ENCODE data around the gene HES7.
"Not testable (repeated sequence)": the region's sequence is repeated elsewhere in the genome, so short reads cannot be mapped to it uniquely, and the experiment has no call there.

HES7 gene

DNA sequence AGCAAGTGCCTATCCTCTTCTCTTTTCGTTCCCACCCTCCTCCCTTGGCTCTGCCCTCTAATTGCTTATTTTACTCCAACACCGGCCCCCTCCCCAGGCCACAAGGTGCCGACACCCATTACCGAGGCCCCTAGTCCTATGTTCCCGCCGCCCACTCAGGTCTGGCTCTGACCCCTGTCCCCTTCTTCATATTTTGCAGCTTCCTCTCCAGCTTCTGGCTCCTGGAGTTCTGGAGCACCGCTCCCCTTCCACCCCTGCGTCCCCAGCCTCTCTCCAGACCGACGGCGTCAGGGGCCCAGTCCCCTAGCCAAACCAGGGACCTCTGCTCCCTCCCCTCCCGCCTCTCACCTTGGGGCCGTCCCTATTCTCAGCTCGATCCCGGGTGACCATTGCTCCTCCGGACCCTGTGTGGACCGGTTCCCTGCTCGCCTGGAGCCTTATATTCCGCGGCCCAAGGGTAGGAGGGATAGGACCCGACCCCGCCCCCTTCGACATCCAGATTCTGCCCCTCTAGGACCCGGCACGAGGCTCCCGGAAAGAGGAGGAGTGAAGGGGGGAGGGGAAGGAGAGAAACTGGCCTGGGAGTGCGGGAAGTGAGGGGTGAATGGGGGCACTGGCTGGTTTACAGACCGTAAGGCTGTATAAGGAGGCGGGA, at the start of gene HES7:
Gene HES7, minus strand, starts transcription at position 412 of the 655 bp plus-strand sequence. Its CDS starts 22 bp downstream, at position 390.
- peak within 1 kb of the TSS; percentile 70 for H3K4me3 ChIP-seq (ENCODE audit: low read depth, low read length)
- TF ChIP-seq, protein P1, sequence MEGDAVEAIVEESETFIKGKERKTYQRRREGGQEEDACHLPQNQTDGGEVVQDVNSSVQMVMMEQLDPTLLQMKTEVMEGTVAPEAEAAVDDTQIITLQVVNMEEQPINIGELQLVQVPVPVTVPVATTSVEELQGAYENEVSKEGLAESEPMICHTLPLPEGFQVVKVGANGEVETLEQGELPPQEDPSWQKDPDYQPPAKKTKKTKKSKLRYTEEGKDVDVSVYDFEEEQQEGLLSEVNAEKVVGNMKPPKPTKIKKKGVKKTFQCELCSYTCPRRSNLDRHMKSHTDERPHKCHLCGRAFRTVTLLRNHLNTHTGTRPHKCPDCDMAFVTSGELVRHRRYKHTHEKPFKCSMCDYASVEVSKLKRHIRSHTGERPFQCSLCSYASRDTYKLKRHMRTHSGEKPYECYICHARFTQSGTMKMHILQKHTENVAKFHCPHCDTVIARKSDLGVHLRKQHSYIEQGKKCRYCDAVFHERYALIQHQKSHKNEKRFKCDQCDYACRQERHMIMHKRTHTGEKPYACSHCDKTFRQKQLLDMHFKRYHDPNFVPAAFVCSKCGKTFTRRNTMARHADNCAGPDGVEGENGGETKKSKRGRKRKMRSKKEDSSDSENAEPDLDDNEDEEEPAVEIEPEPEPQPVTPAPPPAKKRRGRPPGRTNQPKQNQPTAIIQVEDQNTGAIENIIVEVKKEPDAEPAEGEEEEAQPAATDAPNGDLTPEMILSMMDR (IDR thresholded peaks at IDR 0.05; ENCODE audit: low read depth, low read length) = no peak

DNA sequence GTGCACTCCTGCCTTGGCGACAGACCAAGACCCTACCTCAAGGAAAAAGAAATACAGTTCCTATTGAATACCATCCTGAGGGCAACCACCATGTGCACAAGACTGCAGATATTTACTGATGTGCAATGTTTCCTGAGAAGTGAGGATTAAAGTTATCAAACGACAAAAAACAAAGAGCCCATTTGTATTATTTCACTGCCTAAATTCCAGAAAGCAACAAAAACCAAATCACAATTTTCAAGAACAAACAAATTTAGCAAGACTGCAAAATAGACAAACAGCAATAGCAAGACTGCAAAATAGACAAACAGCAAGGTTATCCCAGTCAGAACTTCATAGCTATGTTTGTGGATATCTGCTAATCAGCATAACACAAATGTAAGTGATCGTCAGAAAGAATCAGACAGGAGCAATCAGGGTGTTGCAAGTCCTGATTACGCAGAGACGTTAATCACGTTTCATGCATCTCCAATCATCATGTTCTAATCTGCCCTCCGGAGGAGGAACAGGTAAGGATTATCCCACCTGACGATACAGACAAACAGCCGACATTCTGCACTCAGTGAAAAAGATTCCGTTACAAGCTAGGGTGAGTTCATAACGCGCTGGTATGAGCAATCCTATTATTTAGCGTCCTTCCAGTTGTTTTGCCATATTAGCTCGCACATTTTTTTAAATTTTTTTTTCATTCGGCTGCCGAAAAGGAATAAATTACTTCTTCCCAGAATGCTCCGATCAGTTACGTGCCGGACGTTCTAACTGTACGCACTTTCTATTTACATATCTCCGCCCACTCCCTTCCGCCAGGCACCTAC, 49.4 kb upstream of the HES7 start:
- H3K4me3 ChIP-seq (ENCODE audit: low read depth, low read length) = peak overlapping the region; percentile 62
- TF ChIP-seq, protein P1 (IDR thresholded peaks at IDR 0.05; ENCODE audit: low read depth, low read length) = no peak

DNA sequence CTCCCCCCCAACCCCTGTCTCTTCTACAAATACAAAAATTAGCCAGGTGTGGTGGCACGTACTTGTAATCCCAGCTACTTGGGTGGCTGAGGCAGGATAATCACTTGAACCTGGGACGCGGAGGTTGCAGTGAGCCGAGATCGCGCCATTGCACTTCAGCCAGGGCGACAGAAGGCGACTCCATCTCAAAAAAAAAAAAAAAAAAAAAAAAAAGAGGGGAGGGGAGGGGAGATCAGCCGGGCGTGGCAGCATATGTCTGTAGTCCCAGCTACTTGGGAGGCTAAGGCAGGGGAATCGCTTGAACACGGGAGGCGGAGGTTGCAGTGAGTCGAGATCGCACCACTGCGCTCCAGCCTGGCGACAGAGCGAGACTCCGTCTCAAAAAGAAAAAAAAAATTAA, 46.3 kb upstream of the HES7 start:
- not testable (repeated sequence) for H3K4me3 ChIP-seq (ENCODE audit: low read depth, low read length)

DNA sequence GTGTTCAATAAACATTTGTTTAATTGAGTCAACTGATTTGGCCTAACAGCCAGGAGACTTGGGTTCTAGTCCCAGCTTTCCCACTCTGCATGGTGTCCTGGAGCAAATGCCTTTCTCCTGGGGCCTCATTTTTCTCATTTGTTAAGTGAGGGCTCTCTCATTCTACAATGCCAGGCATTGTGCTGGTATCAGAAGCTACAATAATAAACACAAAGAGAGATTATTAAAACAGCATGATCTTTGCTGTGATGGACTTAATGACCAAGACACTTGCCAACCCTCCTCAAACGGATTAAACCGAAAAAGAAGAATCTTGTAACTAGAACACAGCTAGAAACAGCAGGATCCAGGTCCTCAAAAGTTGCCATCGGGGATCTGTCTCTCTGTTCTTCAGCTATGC, 43.6 kb upstream of the HES7 start:
- no peak overlapping the region for H3K4me3 ChIP-seq (ENCODE audit: low read depth, low read length)
- TF ChIP-seq, protein P1 (IDR thresholded peaks at IDR 0.05; ENCODE audit: low read depth, low read length) = no peak

DNA sequence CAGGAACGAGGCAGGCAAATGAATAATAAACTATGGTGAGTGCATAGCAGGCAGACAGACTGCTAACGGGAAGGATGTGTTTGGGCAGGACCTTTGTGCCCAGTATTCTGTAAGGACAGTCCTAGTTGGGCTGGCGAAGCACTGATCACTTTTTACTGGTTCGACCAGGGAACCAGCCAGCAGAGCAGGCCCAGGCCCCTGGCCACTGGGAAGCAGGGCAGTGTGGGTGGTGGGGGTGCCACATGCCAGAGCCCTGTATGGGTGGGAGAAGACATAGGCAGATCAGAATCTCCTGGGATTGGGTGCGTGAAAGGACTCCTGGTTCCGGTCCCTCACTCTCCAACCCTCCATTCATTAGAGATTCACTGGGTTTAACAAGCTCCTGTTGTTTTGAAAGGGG, 42.8 kb upstream of the HES7 start:
- H3K4me3 ChIP-seq (ENCODE audit: low read depth, low read length) = no peak overlapping the region
- TF ChIP-seq, protein P1 (IDR thresholded peaks at IDR 0.05; ENCODE audit: low read depth, low read length) = no peak

DNA sequence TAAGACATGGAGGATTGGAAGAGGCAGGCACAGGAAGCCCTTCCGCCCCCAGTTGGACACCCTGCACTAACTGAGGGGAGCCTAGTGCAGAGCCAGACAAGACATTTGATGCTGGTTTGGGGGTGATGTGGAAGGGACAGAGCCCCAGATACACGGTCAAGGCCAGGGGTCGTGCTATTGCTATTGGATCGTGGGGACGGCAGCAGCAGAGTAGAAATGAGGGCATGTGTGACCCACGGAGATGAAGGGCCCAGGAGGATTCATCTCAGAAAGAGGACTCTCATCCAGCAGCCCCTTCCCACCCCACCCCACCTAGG, 40.9 kb upstream of the HES7 start:
- H3K4me3 ChIP-seq (ENCODE audit: low read depth, low read length) = no peak overlapping the region
- TF ChIP-seq, protein P1 (IDR thresholded peaks at IDR 0.05; ENCODE audit: low read depth, low read length) = no peak

DNA sequence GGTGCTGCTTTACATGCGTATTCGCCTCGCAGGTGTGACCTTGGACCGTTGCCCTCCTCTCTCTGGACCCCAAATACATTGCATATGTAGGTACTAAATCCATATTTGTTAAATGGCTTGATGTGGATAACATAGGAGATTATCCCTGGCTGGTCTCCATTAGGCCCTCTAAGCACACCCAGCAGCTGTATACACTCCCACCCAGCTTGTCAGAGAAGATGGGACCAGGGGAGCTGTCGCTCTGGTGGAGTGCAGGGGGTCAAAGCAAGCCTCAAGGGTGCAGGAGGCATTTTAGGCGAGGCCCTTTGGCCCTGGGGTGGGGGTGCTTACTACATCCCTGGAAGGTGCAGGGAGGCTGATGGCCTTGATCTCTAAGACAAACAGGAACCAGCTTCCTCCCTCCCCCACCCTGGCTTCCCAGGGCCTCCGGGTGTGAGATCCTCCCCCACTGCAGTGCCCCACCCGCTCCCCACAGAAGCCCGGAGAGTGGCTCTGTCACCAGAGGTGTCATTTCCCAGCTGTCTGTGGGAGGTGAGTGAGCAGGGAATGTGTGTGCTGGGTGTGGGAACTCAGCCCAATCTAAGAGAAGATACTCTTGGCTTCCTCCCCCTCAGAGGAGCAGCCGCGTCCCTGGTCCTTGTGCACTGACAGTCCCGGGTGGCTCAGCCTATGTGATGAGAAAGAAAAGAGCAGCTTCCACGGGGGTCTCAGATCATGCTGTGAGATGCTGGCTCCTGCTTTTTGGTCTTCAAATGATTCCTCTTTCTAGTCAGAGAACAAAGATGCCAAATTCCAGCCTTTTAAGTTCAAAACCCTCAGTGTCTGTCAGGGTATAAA, 40.3 kb upstream of the HES7 start:
- TF ChIP-seq, protein P1 (IDR thresholded peaks at IDR 0.05; ENCODE audit: low read depth, low read length) = no peak
- no peak overlapping the region for H3K4me3 ChIP-seq (ENCODE audit: low read depth, low read length)
